Limb (tissue), 2 donors: Measurements from ENCODE around the gene ZNF619.

Experiments used
- DNase-seq, 2 donors: peaks; one replicate each; pipeline ENCODE4 v3.0.0-alpha.2; 2016; ENCODE audit errors: extremely low spot score in 2 of 2

Gene ZNF619

DNA sequence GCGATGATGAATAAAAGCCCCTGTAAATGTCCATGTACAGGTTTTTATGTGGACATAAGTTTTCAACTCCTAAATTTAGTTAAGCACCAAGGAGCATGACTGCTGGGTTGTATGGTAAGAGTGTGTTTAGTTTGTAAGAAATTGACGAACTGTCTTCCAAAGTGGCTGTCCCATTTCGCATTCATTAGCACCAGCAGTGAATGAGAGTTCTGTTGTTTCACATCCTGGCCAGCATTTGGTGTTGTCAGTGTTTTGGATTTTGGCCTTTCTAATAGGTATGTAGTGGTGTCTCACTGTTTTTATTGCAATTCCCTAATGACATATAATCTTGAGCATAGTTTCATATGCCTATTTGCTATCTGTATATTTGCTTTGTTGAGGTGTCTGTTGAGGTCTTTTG is 51.5 kb downstream of the ZNF619 start:
- DNase-seq, result no peak

GRCh38 chr3:40532252-40532651 is 55.3 kb downstream of the ZNF619 start:
- no peak for DNase-seq

DNA sequence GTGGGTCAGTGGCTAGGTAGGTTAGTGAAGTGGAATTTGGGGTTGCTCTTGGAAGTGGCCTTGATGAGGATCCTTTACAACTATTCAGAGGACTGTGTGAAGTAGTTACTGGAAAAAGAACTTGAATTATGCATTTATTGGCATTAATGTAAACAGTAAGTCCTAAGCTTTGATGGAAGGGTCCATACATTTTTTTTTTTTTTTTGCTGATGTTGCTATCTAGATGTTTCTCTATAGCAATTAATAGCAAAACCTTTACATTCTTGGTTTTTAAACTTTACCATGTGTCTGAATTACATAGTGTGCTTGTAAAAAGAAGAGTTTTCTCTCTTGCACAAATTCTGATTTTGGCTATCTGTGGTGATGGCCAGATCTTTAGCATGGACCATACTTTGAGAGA is 57.4 kb downstream of the ZNF619 start:
- DNase-seq, result no peak
